Activated gamma-delta T cell treated with anti-CD3 and anti-CD28 coated beads, Interleukin-2, amount 50 U/mL, for 16 hours (primary cell): ENCODE measurements around the gene PIK3R4.

Source experiments
- DNase-seq: peaks from one replicate; pipeline ENCODE4 v3.0.0-alpha.2; 2020; ENCODE audit warnings: low read depth

PIK3R4 gene

GRCh38 chr3:130741946-130742610 lies 4.6 kb downstream of the PIK3R4 start:
- no peak for DNase-seq

DNA sequence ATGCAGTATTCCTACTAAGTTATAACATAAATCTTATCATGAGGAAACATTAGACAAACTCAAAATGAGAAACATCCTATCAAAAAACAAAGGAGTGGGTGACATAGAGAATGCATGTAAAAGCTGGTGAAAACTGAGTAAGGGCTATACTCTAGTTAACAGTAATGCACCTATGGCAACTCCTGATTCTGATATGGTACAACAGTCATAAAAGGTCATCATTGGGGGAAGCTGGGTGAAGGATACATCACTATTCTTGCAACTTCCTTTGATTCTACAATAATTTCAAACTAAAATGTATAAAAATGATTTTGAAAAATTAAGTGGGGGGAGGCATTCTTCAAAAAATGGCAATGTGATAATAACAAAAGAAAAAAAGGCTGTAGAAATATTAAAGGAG lies 6.8 kb downstream of the PIK3R4 start:
- DNase-seq: no peak

DNA sequence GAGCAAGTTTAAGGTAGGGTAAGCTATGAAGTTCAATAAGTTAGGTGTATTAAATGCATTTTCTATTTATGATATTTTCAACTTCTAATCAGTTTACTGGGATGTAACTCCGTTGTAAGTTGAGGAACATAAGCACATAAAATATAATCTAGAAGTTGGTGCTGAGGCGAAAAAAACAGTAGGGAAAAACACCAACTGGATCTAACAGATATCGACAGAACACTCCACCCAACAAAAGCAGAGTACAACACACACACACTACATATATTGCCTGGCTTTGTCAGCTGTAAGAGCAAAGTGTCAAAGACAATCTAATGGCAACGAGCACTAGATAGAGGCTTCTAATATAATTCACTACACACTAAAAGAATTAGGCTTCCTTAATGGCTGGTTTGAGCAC lies 8.4 kb downstream of the PIK3R4 start:
- no peak for DNase-seq

- DNase-seq: no peak
Observed at GRCh38 chr3:130737622-130738021, 9.0 kb downstream of the PIK3R4 start.

- no peak for DNase-seq
Observed at GRCh38 chr3:130733236-130733875, 13.3 kb downstream of the PIK3R4 start.

- DNase-seq: no peak
Observed at GRCh38 chr3:130732501-130732900, 14.1 kb downstream of the PIK3R4 start.

- DNase-seq: no peak
Observed at GRCh38 chr3:130731817-130732216, 14.8 kb downstream of the PIK3R4 start.

DNA sequence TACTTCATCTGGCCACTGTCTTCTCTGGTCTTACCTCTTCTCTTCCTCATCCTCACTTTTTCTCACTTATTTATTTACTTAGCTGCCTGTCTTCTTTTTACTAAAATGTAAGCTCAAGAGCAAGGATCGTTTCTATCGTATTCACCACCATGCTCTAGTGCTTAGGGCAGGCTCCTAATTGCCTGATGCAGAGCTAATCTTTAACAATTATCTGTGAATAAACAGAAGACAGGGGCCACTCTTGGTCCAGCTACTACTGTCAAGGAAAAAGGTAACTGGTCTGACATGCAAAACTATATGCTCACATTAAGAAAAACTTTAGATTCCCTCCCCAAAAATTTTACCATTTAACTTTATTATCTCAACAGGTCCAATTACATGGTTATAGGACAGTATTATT lies 17.5 kb downstream of the PIK3R4 start:
- DNase-seq: no peak

DNA sequence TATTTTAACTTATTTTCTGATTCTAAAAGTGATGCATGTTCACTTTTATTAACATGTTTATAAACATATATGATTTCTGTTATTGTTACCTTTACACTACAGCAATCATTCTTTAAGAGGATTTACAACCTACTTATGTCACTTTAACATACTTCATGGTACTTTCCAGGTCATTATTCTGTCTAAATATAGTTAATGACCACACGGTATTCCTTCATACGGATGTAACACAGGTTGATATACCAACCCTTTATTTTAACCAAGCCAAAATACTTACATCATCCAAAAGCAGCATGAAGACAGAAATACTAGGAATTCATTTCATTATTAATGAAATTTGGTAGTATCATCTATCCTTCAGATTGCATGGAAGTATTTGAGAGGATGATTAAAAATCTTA lies 18.6 kb downstream of the PIK3R4 start:
- no peak for DNase-seq

- DNase-seq: no peak
Observed at GRCh38 chr3:130725746-130726145, 20.9 kb downstream of the PIK3R4 start.

DNA sequence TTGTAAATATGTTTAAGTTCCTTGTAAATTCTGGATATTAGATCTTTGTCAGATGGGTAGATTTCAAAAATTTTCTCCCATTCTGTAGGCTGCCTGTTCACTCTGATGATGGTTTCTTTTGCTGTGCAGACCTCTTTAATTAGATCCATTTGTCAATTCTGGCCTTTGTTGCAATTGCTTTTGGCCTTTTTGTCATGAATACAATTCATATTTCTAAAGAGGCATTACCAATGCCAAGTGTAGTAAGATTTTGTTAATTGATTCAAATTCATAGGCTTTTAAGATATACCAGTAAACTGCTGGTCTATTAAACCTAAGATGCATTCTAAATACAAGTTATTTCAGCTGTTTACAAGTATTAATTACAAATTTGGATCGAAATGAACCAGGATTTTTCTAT lies 31.0 kb downstream of the PIK3R4 start:
- DNase-seq: no peak

GRCh38 chr3:130712718-130713423 lies 33.8 kb downstream of the PIK3R4 start:
- DNase-seq: no peak

GRCh38 chr3:130711565-130712324 lies 34.9 kb downstream of the PIK3R4 start:
- no peak for DNase-seq

DNA sequence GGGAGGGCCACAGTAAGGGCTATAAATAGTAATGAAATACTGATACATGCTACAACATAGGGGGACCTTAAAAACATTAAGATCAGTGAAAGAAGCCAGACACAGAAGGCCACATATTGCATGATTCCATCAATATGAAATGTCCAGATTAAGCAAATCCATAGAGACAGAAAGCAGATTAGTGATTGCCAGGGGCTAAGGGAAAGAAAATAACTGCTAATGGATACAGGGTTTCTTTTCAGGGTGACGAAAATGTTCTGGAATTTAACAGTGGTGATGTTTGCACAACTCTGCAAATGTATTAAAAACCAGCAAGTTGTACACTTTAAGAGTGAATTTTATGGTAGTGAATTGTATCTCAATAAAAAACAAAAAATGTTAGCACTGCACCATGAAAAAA lies 37.0 kb downstream of the PIK3R4 start:
- no peak for DNase-seq

GRCh38 chr3:130707902-130708601 lies 38.6 kb downstream of the PIK3R4 start:
- no peak for DNase-seq

GRCh38 chr3:130705501-130705900 lies 41.1 kb downstream of the PIK3R4 start:
- DNase-seq: no peak

- DNase-seq: no peak
Observed at GRCh38 chr3:130702985-130703384, 43.6 kb downstream of the PIK3R4 start.

DNA sequence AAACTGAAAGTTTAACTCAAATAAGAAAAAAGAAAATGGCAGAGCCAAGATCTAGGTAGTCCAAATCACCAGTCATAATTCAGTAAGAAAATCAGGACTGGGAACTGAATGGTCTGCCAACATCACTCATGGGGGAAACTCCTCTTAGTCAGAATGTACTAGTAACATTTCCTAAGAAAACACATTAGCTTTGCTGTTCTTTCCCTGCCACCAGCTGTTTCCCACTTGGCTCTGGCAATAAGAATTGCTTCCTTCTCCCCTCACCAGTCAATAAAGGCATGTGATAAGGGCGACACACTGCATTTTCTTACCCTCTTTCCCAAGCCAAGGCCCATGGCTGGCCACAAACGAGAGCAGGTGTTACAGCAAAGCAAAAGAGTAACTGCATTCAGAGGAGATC lies 46.1 kb downstream of the PIK3R4 start:
- DNase-seq: no peak

- DNase-seq: no peak
Observed at GRCh38 chr3:130699765-130700164, 46.9 kb downstream of the PIK3R4 start.

DNA sequence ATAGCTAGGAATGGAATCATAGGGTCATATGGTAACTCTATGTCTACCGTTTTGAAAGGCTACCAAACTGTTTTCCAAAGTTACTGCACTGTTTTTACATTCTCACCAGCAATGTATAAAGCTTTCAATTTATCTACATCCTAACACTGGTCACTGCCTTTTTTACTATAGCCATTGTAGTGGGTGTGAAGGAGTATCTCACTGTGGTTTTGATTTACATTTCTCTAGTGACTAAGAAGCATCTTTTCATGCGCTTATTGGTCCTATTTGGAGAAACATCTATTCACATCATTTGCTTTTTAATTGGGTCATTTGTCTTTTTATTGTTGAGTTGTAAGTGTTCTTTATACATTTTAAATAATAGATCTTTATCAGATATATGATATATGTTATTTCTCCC lies 53.3 kb downstream of the PIK3R4 start:
- no peak for DNase-seq

GRCh38 chr3:130692455-130692854 lies 54.2 kb downstream of the PIK3R4 start:
- DNase-seq: no peak
